ENCODE results near the gene TXLNB. TPM values are rescaled to one million over a fixed set of nuclear protein-coding genes. Genes with fewer than 3 reads are reported as not detected.

Gene TXLNB
- total and polyA plus RNA-seq, 2 donors (not counting 1 experiment from before 2014, with no cell fraction given) = 3.4 to 3.6 TPM

DNA sequence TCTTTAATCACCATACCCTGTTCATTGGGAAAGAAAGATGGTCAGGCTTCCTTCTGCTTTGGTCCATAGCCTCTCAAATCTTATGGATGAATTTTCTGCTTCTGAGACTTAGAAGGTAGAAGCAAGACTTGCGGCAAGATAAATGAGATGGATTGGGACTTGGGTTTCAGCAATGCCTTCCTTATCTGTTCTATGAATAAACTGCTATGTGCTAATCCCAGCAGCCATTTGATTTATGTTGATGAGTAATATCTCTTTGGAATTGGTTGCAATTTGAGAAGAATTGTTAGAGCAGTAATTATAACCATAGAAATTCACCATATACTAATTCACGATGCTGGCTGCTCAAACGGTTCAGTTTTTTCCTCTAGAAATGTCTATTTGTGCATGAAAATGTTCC is 48.3 kb downstream of the TXLNB start:
- Histone ChIP-seq H3K79me2 (ENCODE audit: control insufficient read depth, insufficient read depth, low read length) (no peaks in the 10 kb centered on the region), H3K27ac (ENCODE audit: low read length in 2 of 2) (no peak overlapping the region), H3K27me3 (replicated peaks in 1 of 4; ENCODE audit: control extremely low read depth in 1 of 4, control insufficient read depth in 3 of 4, insufficient read depth in 4 of 4, low read length in 3 of 4) (no peaks in the 10 kb centered on the region), H3K4me1 (ENCODE audit: control insufficient read depth in 2 of 2, insufficient read depth in 2 of 2, low read length in 2 of 2) (no peaks in the 10 kb centered on the region), H3K9me3 (ENCODE audit: control extremely low read depth in 1 of 3, control insufficient read depth in 2 of 3, insufficient read depth in 1 of 3, low read length in 2 of 3) (no peaks in the 10 kb centered on the region), H3K4me2 (replicated peaks; ENCODE audit: low read depth, low read length, poor library complexity, severe bottlenecking) (no peak overlapping the region), H3K9ac (ENCODE audit: low read length) (no peak overlapping the region), H2AFZ (ENCODE audit: insufficient read depth, low read depth, low read length, poor library complexity, severe bottlenecking) (no peak overlapping the region), H3K4me3 (ENCODE audit: control extremely low read depth in 1 of 5, extremely low read depth in 1 of 5, insufficient read depth in 1 of 5, low read depth in 2 of 5, low read length in 4 of 5) (no peak overlapping the region), H3K36me3 (replicated peaks in 1 of 2; ENCODE audit: control extremely low read depth in 1 of 2, control insufficient read depth in 1 of 2, extremely low read depth in 1 of 2, insufficient read depth in 2 of 2, low read length in 1 of 2) (peaks cover 0 to 15% of the 10 kb centered on the region in 2 experiments), H4K20me1 (ENCODE audit: control insufficient read depth, insufficient read depth, low read length, poor library complexity, severe bottlenecking) (no peaks in the 10 kb centered on the region)
- TF ChIP-seq EZH2 (IDR thresholded peaks at IDR 0.05; ENCODE audit: borderline replicate concordance, insufficient read depth, low read depth, low read length, poor library complexity, severe bottlenecking) = no peak
- TF ChIP-seq, protein P1, sequence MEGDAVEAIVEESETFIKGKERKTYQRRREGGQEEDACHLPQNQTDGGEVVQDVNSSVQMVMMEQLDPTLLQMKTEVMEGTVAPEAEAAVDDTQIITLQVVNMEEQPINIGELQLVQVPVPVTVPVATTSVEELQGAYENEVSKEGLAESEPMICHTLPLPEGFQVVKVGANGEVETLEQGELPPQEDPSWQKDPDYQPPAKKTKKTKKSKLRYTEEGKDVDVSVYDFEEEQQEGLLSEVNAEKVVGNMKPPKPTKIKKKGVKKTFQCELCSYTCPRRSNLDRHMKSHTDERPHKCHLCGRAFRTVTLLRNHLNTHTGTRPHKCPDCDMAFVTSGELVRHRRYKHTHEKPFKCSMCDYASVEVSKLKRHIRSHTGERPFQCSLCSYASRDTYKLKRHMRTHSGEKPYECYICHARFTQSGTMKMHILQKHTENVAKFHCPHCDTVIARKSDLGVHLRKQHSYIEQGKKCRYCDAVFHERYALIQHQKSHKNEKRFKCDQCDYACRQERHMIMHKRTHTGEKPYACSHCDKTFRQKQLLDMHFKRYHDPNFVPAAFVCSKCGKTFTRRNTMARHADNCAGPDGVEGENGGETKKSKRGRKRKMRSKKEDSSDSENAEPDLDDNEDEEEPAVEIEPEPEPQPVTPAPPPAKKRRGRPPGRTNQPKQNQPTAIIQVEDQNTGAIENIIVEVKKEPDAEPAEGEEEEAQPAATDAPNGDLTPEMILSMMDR (IDR thresholded peaks at IDR 0.05) = no peak
- ChIA-PET CTCF (no interaction called here), POLR2A (no interaction called here)
- no peak for ATAC-seq (ENCODE audit: low read depth)
- Mint-ChIP-seq H3K4me3 (no peak overlapping the region), H3K9me3 (ENCODE audit: insufficient read depth) (no peaks in the 10 kb centered on the region), H3K27me3 (no peaks in the 10 kb centered on the region), H3K4me1 (no peaks in the 10 kb centered on the region), H3K27ac (no peak overlapping the region)
- intact Hi-C loops (cut with micrococcal nuclease) = no loop called here
- 100% methylated on average over 1 of the region's 3 CpGs for WGBS (ENCODE audit: insufficient coverage)
- DNase-seq = no peak

DNA sequence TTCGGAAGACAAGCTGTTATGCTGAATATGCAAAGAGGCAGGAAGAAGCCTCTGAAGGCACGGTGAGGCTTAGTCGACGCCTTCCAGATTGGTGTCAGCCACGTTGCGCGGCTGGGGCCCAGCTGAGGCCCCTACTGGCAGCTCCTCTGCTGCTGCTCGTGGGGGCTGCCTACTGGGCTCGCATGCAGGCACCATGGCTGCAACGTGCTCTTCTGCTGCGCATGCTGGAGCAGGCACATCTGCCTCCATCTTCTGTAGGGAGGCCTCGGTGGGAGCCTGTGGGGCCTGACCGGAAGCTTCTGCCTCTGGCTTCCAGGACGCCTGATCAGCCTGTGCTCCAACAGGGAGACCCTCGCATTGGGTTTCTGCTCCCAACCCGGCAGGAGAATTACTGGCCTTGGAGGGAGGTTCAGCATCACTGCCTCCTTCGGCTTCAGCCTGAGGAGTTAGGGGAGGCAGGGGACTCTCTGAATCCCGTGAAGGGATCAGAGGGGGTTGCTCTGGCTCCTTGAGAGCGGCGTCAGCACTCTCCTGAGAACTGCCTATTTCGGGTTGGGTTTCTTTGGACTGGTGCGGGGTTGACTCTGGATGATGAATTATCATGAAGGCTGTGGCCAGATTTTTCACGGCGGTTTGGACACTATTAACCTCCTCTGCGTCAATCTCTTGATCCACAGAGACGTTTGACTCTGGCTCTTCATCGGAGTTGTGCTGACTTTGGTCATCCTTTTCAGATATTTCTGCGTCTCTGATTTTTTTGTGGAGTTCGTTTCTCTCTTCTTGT is 49.1 kb downstream of the TXLNB start:
- Histone ChIP-seq H3K27me3 (replicated peaks in 1 of 4; ENCODE audit: control extremely low read depth in 1 of 4, control insufficient read depth in 3 of 4, insufficient read depth in 4 of 4, low read length in 3 of 4) (no peaks in the 10 kb centered on the region), H3K36me3 (replicated peaks in 1 of 2; ENCODE audit: control extremely low read depth in 1 of 2, control insufficient read depth in 1 of 2, extremely low read depth in 1 of 2, insufficient read depth in 2 of 2, low read length in 1 of 2) (peaks cover 0 to 15% of the 10 kb centered on the region in 2 experiments), H4K20me1 (ENCODE audit: control insufficient read depth, insufficient read depth, low read length, poor library complexity, severe bottlenecking) (no peaks in the 10 kb centered on the region), H3K9ac (ENCODE audit: low read length) (no peak overlapping the region), H3K4me1 (ENCODE audit: control insufficient read depth in 2 of 2, insufficient read depth in 2 of 2, low read length in 2 of 2) (no peaks in the 10 kb centered on the region), H3K9me3 (ENCODE audit: control extremely low read depth in 1 of 3, control insufficient read depth in 2 of 3, insufficient read depth in 1 of 3, low read length in 2 of 3) (no peaks in the 10 kb centered on the region), H3K4me3 (ENCODE audit: control extremely low read depth in 1 of 5, extremely low read depth in 1 of 5, insufficient read depth in 1 of 5, low read depth in 2 of 5, low read length in 4 of 5) (no peak overlapping the region), H3K27ac (ENCODE audit: low read length in 2 of 2) (no peak overlapping the region), H3K4me2 (replicated peaks; ENCODE audit: low read depth, low read length, poor library complexity, severe bottlenecking) (no peak overlapping the region), H2AFZ (ENCODE audit: insufficient read depth, low read depth, low read length, poor library complexity, severe bottlenecking) (no peak overlapping the region), H3K79me2 (ENCODE audit: control insufficient read depth, insufficient read depth, low read length) (no peaks in the 10 kb centered on the region)
- ChIA-PET POLR2A (no interaction called here), CTCF (interaction anchor here (1.7 kb wide), 1 partner anchor 12 kb away, joined by 4 read pairs; no protein-coding TSS in a partner anchor)
- Mint-ChIP-seq H3K4me3 (no peak overlapping the region), H3K4me1 (no peaks in the 10 kb centered on the region), H3K27ac (no peak overlapping the region), H3K27me3 (no peaks in the 10 kb centered on the region), H3K9me3 (ENCODE audit: insufficient read depth) (no peaks in the 10 kb centered on the region)
- ATAC-seq (ENCODE audit: low read depth) = no peak
- WGBS (ENCODE audit: insufficient coverage) = 96% methylated on average over 29 of the region's 29 CpGs
- no peak for TF ChIP-seq EZH2 (IDR thresholded peaks at IDR 0.05; ENCODE audit: borderline replicate concordance, insufficient read depth, low read depth, low read length, poor library complexity, severe bottlenecking)
- TF ChIP-seq, protein P1 (IDR thresholded peaks at IDR 0.05) = no peak
- DNase-seq = no peak
- intact Hi-C loops (cut with micrococcal nuclease) = no loop called here

Data from B cell (primary cell).